Activated CD4-positive, alpha-beta T cell treated with anti-CD3 and anti-CD28 coated beads, Interleukin-10, Interleukin-2, amounts not matched to agents 100 ng/mL and 50 ng/mL, durations not matched to agents 16 hours and 8 hours (primary cell): ENCODE results near the gene AP1S2.
"Not testable (repeated sequence)": the region's sequence is repeated elsewhere in the genome, so short reads cannot be mapped to it uniquely, and the experiment has no call there.

Experiments used
- DNase-seq: peaks from one replicate; pipeline ENCODE4 v3.0.0-alpha.2; 2020

AP1S2 gene

DNA sequence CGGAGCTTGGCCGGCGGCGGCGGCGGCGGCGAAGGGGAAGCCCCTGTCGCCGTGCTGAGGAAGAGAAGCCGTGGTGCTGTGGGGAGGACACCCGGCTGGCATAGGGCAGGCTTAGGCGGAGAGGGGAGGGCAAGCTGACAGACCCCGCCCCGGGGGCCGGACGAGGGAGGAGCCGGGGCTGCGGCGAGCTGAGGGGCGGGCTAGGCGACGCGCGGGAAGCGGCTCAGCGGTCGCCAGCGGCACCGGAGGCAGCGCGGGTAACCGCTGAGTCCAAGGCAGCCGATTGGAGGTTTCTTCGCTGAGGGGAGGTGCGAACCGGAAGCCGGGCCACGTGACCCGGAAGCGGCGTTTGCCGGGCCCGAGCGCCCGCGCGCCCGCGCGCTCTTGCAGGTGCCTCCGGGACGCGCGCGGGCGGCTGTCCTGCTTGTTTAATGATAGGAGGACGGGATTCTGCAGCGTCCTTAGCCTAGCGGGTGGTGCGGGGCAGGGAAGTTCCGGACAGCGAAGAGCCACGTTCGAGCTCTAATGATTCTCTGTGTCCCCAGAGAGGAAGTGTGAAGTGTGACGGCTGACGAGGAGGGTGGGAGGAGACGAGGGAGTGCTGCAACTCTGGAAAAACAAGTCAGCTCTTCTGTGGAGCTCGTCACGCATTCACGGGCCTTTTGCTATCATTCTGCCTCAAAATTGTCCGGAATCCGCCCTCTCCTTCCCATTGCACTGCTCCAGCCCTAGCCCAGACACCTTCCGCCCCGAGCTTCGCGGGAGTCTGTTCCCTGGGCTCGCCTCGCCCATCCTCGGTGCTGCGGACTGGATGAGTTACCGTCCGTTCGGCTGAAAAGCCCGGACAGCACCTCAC lies at the start of gene AP1S2:
Gene AP1S2 (minus strand): TSS at position 102 of the 856 bp plus-strand sequence. CDS start 2,289 bp downstream, outside the sequence.
- DNase-seq: peak; percentile 99

DNA sequence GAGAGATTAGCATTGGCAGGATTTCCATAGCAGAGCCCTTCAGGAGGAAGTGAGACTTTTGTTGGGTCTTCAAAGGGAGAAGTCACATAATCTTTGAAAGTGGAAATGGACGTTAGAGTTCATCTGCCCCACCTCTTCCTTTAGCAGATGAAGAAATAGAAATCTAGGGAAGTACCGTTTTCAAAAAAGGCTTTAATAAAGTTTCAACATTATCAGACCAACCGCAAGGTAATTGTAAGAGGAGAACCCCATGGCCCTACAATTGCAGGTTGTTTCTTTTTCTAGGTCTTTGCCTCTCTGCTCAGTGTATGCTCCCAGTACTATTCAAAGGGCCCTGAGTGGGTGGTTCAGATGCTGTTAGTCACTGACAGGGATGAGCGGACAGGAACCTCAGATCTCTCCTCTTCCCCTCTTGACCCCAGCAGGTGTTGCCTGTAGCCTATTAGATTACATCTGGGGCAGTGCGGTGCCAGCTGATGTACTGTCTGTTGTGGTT lies 48.6 kb upstream of the AP1S2 start:
- no peak for DNase-seq

- DNase-seq: no peak
Observed at GRCh38 chrX:15895334-15895733, 40.7 kb upstream of the AP1S2 start.

DNA sequence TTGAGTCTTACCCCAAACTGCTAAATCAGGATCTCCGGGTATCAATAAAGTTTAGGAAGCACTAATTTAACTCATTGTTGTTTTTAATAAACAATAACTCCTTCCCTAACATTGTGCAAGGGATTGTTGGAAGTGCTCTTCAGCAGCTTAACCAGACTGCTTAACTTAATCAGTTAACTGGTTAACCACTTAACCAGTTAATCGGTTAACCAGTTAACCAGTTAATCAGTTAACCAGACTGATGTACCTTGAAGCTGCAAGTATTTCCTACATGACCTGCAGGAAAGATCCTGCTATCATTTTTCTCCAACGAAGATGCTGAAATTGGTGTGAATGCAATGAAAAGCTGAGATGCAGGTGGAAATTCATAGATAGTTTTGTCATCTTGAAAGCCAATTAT lies 40.1 kb upstream of the AP1S2 start:
- no peak for DNase-seq

GRCh38 chrX:15890463-15890862 lies 35.9 kb upstream of the AP1S2 start:
- DNase-seq: no peak

GRCh38 chrX:15888062-15888461 lies 33.4 kb upstream of the AP1S2 start:
- no peak for DNase-seq

DNA sequence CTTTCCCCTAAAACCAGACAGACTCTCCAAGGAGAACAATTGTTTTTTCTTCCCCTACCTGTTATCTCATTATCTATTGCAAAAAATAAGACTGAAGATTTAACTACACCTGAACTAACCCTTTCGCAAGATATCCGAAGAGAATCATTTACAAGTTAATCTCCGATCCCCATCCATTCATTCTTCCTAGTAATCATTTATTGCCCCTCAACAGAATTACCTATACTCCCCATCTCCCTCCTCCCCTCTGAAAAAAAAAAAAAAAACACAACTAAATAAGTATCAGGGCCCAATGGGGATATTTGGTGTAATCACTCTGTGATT lies 28.9 kb upstream of the AP1S2 start:
- DNase-seq: no peak

- peak; percentile 10 for DNase-seq
Observed at GRCh38 chrX:15882704-15883539, 28.3 kb upstream of the AP1S2 start.

DNA sequence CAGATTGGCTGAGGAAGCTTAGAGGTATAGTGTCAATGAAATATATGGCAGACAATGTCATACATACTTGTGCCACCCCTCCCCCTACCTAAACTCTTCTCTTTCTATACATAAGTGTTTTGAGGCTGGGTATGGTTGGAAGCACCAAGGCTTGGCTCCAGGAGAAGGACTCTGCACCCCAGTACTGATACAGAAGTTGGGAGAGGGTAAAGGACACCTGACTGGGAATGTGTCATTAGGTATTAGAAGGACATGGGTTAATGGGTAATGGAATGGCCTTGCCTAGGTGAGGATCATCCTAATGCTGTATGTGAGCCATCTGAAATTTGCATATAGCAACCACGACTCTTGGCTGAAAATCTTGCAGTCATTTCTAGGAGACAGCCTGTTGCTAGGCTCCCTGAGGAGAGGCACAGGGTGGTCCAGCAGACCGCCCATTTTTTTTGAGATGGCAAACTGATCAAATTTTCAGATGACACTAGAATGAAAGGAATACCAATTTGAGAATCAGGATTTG lies 26.8 kb upstream of the AP1S2 start:
- no peak for DNase-seq

DNA sequence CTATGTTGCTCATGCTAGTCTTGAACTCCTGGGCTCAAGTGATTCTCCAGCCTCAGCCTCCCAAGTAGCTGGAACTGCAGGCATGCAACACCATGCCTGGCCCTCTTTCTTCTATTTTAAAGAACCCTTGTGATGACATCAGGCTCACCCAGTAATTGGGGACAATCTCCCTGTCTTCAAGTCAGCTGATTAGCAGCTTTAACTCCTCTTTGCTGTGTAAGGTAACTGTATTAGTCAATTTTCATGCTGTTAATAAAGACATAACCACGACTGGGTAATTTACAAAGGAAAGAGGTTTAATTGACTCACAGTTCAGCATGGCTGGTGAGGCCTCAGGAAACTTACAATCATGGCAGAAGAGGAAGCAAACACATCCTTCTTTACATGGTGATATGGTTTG lies 23.3 kb upstream of the AP1S2 start:
- not testable (repeated sequence) for DNase-seq

DNA sequence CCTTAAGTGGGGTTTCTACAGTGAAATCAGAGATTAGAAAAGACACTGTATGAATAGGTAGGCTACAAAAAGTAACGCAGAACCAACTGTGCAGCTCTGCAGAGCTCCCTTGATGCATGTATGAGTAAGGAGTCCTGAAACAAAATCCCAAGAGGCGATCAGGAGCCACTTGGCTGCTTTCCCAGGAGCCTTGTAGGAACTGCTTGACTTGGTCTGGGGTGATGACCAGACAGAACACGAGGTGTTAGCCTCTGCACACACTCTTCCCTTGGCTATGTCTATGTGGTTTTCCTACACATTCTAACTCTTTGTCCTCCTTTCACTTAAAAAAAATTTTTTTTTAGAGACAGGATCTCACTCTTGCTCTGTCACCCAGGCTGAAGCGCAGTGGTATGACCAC lies 22.8 kb upstream of the AP1S2 start:
- no peak for DNase-seq

DNA sequence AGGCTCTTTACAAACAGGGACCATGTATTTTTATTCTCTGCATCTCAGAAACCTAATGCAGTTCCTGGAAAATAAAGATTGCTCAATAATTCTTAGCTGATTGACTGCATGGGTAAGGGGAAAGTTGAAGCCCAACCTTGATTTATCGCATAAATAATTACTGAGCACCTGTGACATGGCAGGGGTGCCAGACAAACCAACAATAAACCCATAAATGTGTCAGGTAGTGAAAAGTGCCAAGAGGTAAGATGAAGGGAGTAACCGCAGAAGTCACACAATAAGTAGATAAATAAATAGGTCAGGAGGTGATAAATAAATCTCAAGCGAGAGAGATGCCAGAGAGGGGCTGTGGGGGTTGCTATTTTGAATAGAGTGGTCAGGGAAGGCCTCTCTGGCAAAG lies 20.1 kb upstream of the AP1S2 start:
- no peak for DNase-seq

- no peak for DNase-seq
Observed at GRCh38 chrX:15873566-15873965, 19.0 kb upstream of the AP1S2 start.

DNA sequence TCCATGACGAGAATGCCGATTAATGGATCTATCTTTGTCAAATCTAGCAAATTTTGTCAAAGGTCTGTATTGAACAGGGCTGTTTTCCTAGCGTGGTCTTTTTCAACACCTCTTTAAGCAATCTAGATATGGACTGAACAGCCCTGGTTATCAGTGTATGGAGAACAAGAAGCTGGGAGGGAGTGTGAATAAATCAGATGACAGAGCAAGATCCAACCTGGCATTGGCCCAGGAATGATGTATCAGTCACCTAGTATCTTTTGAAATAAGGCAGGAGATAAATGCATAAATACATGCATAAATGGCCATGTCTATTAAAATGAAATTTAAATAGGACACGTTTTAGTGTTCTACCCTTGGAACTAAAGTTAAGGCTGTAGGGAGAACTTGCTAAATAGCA lies 15.7 kb upstream of the AP1S2 start:
- no peak for DNase-seq

- DNase-seq: no peak
Observed at GRCh38 chrX:15869695-15870094, 15.1 kb upstream of the AP1S2 start.

- no peak for DNase-seq
Observed at GRCh38 chrX:15866147-15866546, 11.5 kb upstream of the AP1S2 start.

DNA sequence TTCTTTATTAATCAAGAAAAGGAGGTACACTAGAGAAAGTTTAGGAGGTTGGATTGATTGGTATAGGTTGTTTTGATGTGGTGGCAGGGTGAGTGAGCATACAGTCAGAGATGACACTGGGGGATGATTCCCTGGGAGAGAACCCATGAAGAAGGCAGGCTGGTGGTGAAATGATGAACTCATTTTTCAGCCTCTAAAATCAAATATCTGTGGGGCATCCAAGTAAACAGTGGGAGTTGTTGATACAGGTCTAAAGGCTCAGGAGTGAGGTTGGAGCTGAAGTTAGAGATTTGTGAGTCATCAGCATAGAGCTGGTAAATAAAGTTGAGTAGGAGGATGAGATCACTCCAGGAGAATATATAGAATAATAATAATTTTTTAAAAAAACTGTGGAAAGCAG lies 10.0 kb upstream of the AP1S2 start:
- no peak for DNase-seq

GRCh38 chrX:15864023-15864422 lies 9.4 kb upstream of the AP1S2 start:
- DNase-seq: no peak

GRCh38 chrX:15860921-15861320 lies 6.3 kb upstream of the AP1S2 start:
- no peak for DNase-seq

DNA sequence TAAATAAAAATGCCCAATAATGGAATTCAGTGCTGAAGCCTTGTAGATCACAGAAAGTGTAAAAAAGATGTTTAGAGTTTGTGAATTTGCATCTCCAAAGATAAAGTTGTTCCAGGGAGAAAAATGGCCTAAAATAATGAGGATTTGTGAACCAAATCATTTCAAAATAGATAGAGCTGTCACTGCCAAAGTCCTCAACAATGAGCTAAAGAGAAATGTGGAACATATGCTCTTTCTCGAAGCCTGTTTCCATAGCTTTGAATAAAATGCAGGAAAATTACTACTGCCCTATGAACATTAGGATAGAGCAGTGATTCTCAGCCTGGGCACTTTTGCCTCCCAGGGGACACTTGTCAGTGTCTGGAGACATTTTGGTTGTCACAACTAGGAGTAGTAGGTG lies 3.4 kb upstream of the AP1S2 start:
- DNase-seq: no peak

GRCh38 chrX:15856636-15857035 lies 2.0 kb upstream of the AP1S2 start:
- no peak for DNase-seq

DNA sequence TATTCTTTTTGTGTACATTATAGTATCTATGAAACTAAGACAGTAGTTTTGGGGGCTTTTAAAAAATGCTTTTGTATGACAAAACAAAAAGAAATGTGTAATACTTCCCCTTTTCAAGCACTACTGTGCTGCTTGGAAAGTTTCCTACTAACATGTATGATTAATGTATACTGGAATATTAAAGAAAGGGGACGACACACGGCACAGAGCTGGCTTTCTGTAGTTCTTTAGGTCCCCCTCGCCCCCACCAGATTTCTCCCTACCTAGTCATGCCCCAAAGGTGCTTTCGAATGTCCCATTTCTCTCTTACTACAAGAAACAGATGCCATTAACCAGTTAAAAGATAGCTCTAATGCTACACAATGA lies 1.6 kb upstream of the AP1S2 start:
- DNase-seq: no peak

GRCh38 chrX:15855568-15856221 lies 1.1 kb upstream of the AP1S2 start:
- no peak for DNase-seq
